Iris pigment epithelial cell (primary cell): Measurements from ENCODE around the gene SNRPB.

Source experiments
- DNase-seq: peaks from one replicate; pipeline ENCODE4 v3.0.0-alpha.2; 2011; ENCODE audit warnings: low read depth

The SNRPB gene

DNA sequence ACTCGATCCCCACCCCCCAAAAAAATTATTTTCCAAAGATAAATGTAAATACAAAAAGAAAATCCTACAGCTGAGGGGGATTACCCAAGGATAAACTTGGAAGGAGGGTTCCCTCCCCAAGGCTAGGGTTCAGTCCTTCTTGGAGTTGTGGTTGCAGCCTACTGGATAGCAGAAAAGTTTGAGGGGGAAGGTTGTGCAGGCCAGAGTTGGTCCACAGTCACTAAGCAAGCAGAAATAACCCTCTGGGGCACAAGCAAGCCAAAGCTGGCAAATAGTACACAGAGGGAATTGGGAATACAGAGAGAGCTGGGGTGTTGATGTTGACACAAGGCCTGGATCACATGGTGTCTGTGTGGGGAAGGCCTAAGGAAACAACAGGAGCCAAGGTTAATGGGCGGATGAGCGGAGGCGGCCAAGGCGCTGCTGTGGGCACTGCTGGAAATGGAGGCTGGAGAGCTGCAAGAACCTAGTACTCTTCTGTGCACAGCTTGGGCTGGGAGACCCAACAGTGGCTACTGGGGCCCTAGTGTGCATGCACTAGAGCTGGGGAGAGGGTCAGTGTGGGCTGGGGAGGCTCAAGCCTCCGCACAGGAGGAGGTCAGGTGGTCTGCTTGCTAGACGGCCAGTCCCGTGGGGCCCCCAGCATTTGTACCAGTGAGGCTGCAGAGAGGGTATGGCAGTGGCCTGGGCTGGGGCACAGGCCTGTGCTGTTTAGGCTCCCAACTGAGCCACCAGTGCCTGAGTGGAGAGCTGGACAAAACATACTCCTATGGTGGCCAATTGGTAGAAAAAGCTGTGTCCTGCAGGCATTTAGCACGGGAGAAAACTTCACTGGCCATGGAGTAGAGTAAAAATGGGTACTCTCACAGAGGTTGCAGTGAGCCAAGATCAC is 5.5 kb upstream of the SNRPB start:
- DNase-seq, result no peak

DNA sequence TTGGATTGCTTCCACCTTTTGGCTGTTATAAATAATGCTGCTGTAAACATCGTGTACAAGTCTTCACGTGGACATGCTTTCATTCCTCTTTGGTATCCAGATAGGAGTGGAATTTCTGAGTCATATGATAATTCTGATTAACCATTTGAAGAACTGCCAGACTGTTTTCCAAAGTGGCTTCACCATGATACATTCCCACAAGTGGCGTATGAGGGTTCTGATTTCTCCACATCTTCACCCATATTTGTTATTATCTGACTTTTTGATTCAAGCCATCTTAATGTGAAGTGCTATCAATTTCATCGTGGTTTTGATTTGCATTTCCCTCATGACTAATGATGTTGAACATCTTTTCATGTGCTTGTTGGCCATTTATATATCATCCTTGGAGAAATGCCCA is 2.9 kb upstream of the SNRPB start:
- peak; percentile 95 for DNase-seq

DNA sequence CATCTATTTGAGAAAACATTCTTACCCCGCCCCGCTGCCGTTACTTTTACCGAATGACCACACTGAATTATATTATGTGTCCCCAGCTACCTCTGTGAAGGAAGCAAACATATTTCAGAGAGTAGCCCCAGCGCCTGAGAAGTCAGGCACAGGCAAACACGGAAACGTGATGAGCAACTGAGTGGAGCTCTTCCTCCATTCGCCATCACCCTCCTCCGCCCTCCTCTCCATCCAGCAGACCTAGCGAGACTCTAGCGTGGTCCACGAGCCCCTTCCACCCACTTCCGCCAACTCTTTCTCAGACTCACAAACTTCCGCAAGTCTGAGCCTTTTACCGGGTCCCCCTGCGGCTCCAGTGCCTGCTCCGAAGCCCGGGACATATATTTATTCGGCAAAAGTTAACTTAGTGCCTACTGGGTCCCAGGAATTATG is 582 bp downstream of the SNRPB start:
- DNase-seq, result peak; percentile 59

DNA sequence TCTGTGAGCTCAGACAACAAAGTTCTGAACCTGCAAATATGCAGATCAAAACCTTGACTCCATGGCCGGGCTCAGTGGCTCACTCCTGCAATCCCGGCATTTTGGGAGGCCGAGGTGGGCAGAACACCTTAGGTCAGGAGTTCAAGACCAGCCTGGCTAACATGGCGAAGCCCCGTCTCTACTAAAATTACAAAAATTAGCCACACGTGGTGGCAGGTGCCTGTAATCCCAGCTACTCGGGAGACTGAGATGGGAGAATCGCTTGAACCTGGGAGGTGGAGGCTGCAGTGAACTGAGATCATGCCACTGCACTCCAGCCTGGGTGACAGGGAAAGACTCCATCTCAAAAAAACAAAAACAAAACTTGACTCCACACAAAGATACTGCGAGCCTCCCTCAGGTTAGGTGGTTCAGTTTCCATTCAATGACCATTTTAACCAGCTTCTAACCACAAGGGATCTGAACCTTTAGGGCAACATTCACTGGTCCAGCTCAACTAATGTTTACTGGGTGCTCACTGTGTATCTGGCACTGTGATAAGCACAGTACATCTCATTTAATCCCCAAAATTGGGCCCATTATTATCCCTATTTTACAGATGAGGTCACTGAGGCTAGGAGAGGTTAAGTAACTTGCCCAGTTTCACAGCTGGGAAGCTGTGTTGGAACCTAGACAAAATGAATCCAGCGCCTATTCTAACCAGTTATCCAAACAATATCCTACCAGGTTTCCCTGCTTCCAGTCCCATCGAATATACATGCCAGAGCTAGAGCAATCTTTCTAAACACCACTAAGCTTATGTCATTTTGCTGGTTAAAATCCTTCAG is 1.8 kb downstream of the SNRPB start:
- DNase-seq, result peak; percentile 21

DNA sequence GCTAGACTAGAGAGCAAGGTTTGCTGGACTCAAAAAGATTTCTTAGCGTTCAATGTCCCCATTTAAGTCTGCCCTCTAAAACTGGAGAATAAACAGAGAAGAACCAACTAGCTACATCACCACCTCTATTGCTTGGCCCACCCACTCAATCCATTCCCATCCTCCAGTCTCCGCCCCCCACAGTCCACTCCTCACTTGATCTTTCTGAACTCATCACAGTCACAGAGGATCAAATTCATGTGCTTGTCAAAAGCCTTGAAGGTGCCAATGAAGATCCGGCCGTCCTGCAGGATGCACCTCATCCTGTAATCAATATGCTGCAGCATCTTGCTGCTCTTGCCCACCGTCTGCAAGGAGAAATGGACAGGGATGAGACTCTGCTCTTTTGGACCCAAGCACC is 3.2 kb downstream of the SNRPB start:
- no peak for DNase-seq

DNA sequence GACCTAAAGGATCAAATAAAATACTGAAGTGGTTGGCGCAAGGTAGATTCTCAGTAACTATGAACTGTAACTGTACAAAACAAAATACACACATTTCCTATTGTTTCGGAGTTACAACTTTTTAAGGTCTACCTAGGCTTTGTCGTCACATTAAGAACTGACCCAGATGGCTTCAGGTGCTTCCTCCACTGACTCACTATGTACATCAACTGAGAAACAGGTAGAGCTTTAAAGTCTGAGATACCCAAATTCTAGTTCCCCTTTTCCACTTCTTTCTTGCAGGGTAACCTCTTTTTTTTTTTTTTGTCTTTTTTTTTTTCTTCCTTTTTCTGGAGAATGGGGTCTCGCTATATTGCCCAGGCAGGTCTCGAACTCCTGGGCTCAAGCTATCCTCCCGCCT is 5.5 kb downstream of the SNRPB start:
- DNase-seq, result no peak

DNA sequence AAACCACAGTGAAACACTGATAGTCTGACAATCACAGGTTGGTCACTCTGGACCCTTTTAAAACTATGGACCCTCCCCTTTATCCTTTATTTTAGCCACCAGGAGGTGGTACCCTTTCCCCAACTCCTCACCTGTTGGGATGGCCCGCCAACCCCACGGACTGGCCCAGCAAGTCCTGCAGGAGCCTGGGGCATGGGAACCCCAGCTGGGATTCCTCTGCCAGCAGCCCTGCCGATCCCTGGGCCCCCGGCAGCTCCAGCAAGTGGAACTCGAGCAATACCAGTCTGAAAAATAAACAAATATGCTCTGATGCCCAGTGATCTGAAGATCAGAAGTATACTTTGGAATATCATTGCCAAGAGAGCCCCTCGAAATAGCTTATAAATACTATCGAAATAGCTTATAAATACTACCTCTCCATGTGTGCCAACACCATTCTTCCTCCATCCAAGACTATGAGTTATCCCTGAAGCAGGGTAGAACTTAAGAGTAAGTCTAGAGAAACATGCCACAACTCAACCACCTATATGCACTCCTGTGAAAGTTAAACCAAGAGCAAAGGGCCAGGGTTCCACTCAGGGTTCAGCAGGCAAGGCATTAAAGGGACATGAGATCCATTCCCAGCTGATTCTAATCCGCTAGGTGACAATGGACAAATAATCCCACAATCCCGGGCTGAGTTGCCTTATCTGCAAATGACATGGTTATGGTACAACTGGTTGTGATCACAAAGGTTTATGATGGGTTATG is 6.8 kb downstream of the SNRPB start:
- DNase-seq, result no peak

DNA sequence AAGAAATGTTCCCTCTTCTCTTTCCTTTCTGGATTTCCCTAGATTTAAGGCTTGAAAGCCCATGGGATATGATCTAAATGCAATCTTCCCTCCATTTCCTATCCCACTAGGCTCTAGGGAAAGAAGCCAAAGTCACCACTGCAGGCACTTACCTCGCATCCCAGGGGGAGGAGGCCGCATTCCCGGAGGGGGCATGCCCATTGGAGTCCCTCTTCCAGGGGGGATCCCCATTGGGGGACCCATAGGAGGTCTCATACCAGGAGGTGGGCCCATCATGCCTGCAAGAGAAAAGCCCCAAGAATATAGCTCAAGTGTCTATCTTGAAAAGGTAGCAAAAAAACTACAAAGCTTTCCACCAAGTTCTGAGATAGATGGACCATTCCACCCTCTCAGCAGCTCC is 8.1 kb downstream of the SNRPB start:
- DNase-seq, result no peak

DNA sequence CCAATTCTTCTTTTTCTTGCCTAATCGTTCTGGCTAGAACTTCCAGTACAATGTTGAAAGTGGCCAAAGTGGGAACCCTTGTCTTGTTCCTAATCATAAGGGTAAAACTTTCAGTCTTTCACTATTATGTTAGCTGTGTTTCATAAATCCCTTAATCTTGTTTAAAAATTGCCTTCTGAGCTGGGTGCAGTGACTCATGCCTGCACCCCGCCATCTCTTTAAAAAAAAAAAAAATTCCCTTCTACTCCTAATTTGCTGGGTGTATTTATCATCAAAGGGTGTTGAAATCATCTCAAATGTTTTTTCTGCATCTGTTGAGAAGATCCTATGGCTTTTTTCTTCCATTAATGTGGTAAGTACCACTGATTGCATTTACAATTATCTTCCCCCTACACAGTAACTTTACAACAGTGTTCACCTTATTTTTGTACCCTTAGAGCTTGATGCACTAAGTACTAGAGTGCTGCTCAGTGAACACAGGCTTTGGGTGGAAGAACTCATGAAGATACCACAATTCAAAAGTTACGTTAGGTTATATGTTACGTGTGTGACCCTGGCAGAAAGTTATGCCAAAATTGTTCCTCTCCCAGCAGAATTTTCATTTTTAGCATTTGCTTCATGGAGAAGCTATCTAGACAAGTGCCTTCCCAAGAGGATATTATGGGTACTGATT is 9.7 kb downstream of the SNRPB start:
- DNase-seq, result peak; percentile 61

DNA sequence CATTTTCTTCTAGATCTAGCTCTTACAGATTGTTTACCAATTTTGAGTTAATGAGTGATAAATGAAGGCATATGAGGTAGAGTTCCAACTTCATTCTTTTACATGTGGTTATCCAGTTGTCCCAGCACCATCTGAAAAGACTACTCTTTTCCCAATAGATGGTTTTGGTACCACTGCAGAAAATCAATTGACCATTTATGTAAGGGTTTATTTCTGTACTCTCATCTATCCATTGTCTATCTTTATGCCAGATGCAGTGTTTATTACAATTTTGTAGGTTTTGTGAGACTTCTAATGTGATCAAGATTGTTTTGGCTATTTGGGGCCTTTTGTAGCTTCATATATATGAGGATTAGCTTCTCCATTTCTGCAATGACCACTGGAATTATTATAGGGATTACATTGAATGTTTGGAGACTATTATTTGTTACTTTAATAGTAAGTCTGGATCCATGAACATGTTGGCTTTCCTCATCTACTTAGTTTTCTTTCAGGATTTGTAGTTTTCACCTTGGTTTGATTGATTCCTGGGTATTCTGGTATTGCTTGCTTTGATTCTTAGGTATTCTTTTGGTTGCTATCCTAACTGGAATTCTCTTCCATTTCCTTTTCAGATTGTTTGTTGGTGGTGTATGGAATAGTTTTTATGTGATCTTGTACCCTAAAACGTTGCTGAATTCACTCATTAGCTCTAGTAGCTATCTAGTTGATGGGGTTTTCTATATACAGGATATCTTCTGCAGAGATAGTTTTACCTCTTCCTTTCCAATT is 10.4 kb downstream of the SNRPB start:
- DNase-seq, result no peak

DNA sequence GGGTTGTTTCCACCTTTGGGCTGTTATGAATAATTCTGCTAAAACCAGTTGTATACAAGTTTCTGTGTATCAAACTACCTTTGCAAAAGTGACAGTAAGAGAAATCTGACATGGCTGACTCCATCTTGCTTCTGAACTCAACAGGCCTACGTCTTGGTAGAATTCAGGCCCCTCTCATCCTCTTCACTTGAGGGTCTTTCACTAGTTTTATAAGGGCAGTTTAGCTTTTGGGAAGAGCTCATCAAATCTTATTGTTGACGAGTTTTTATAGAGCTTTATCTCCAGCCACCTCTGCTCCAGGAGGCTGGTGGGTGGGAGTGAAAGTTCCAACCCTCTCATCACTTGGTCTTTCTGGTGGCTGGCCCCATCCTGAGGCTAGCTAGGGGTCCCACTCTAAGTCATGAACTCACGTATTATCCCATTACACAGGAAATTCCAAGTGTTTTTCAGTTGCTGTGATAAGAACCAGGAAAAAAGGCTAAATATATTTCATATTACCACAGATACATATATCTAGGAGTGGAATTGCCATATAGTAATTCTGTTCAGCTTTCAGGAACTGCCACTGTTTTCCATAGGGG is 11.6 kb downstream of the SNRPB start:
- DNase-seq, result no peak

DNA sequence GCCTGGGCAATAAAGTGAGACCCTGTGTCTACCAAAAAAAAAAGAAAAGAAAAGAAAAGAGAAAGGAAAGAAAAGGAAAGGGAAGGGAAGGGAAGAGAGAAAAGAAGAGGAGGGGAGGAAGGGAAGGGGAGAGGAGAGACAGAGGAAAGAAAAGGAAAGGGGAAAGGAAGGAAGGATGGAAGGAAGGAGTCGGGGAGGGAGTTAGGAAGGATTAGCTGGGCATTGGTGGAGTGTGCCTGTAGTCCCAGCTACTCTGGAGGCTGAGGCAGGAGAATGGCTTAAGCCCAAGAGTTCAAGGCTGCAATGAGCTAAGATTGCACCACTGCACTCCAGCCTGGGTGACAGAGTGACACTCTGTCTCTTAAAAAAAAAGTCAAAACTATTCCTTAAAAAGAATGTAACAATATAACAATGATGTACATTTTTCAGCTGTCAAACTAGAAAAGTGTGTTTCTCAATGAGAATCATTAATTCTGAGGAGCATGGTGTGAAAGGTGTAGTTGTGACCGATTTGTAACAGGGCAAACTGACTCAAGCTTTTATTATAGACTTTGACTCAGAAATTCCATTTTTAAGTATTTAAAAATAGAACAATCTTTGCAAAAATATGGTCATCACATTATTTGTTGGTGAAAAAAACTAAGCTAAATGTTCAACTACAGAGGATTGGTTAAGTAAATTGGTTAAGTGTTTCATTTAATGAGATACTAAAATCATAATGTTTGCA is 14.7 kb downstream of the SNRPB start:
- DNase-seq, result no peak

DNA sequence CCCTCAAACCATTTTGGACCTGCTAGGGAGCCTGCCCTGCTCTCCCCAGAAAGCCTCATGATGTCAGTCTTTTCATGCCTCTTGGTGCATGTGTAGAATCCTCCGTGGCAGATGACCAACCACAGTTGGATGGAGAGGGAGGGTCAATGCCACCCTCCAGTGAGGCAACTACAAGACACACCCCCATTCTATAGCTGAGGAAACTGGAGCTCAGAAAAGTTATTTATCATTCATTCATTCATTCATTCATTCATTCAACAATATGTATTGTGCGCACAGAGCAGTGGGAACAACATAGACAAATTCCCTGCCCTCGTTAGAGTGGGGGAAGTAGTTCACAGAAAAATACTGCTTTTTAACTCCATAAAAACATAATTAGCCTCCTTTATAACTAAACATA is 16.8 kb downstream of the SNRPB start:
- DNase-seq, result no peak

DNA sequence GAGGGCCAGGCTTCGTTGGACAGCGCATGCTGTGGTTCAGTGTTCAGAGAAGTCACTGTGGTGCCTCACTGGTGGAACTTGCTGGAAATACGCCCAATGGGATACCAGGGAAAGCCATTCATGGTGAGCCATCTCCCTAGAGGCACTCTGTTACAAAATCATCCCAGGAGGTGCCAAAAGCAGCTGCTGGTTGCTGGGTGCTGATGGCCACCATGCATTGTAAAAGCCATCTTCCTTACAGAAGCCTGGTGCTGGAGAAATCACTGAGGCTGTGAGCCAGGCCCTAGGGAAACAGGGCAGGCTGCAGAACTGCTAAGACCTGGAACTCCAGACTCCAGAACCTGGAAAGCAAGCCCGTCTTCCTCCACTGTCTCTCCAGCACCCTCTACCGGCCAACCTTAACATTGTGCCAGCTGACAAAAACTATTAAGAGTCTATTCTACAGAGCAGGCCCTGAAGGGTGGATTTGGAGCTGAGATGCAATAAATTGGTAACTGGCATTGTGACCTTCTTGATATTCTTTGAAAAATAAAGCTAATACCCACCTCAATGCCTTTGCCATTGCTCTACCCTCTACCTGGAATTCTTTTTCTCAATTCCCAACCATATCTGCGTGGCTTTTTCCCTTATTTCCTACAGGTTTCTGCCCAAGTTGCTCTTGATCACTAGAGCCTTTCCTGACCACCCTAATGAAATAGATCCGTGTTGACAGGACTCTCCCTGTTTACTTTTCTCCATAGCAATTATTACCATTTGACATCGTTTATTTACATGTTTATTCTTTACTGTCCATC is 18.5 kb downstream of the SNRPB start:
- peak; percentile 67 for DNase-seq

DNA sequence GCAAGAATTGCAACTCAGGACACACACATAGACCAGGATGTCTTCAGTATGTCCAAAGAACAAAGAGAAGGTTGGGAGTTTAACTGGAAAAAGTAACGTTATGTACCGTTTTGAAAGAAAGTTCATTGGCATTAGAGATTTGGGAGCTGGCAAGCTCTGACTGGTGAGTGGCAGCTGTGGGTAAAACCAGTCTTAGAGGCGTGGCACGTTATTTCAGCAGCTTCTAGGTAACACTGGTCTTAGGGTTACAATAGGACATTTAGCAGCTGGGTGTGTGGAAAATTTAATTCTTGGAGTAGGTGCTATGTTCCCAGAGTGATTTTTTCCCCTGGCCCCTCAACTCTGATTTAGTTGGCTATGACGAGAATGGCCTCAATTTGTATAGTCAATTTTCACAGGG is 19.2 kb downstream of the SNRPB start:
- DNase-seq, result no peak

DNA sequence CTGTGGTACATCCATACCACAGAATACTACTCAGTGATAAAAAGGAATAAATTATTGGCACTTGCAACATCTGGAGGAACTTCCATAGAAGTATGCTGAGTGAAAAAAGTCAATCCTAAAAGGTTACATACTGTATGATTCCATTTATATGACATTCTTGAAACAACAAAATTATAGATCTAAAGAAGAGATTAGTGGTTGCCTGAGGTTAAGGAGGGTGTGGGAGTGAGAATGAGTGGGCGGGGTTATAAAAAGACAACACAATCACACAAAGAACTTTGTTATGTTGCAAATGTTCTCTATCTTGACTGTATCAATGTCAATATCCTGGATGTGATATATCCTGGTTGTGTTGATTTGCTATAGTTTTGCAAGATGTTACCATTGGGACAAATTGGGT is 21.2 kb downstream of the SNRPB start:
- no peak for DNase-seq

DNA sequence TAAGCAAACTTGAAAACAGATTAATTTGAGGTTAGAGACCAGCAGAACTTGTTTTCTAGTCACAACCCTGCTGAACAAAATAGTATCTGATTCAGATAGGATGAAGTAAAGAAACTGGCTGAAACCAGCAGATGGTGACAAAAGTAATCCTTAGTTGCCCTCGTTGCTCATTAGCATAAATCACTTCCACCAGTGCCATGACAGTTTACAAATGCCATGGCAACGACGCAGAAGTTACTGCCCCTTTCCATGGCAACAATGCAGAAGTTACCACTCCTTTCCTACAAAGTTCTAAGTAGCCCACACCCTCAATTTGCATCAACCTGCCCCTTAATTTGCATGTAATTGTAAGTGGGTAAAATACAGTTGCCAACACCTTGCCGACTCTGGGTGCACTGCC is 23.7 kb downstream of the SNRPB start:
- DNase-seq, result no peak

DNA sequence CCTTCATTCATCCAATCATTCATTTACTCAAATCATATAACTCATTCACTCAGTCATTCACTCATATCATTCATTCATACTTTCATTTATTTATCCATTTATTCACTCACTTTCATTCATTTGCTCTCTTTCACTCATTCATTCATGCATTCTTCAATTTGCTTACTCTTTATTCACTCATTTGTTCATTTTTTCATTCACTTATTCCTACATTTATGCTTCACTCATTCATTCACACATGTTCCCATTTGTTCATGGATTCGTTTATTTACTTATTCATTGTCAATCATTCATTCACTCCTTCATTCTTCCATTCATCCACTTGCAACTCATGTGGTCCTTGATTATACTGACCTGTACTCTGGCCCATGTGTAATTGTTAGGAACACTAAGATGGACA is 39.4 kb downstream of the SNRPB start:
- no peak for DNase-seq

DNA sequence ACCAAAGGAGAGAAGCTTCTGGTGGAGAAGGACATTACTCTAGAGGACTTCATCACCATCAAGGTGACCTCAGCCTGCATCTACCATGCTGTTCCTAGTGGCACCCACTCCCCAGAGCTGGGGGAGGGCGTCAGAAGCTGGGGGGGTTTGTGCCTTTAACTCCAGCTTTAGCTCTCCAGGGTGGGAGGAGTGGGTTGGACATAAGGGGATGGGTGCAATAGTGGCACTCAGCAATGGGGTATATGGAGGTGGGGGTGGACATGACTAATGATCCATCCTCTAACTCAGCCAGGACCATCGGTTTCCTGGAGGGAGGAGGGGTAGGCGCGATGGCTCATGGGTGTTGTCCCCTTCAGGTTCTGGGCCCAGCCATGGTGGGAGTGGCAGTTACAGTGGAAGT is 40.1 kb downstream of the SNRPB start:
- DNase-seq, result no peak
